ELR (cell line): ENCODE data around the gene CDK11A.
A peak's percentile ranks its signal among the peaks of the same experiment; 100 is the strongest.
"Not testable (repeated sequence)": the region's sequence is repeated elsewhere in the genome, so short reads cannot be mapped to it uniquely, and the experiment has no call there.

ENCODE experiments used
- DNase-seq: peaks from one replicate; pipeline ENCODE4 v3.0.0-alpha.2; 2015; ENCODE audit warnings: low read depth

Gene CDK11A

DNA sequence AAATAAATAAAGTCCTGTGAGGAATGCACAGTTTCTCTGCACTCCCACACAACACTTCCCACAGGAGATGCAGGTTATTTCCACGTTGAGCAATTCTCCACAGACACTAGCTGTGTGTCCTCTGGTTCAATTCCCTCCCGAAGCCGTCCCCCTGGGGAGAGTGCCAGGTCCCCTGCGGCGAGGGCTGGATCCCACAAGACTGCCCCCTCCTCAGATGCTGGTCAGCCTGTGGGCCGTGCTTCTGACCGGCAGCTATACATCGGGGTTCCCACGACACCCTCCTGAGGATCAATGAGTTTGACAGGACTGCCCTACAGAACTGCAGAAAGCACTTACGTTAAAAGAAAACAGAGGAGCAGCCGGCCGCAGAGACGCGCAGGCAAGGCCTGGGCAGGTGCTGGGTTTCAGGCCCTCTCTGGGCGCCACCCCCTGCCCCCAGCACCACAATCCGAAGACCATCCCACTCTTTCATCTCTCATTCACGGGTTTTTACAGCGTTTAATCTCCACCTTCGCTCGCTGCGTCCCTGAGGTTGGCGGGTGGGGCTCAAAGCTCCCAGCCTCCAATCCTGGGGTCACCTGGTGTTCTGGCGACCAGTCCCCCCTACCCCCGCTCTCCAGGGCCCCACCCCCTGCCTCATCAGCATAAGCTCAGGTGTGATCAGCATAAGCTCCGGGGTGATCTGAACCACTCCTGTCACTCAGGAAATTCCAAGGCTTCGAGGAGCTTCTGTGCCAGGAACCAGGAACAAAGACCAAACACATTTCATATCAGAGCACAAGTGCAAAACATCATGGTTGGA is 40.9 kb downstream of the CDK11A start:
- no peak for DNase-seq

DNA sequence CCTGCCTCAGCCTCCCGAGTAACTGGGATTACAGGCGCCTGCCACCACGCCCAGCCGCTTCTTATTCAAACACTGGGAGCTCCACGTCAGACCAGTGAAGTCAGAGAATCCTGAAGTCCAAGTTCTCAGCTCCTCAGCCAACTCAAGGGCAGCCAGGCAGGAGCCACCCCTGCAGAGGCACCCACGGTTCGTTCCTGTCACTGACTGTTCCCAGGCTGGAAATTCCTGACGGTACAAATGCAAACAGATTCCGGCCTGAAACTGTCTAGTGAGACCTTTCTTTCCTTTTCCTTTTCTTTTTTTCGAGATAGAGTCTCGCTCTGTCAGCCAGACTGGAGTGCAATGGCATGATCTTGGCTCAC is 43.3 kb downstream of the CDK11A start:
- DNase-seq = no peak

DNA sequence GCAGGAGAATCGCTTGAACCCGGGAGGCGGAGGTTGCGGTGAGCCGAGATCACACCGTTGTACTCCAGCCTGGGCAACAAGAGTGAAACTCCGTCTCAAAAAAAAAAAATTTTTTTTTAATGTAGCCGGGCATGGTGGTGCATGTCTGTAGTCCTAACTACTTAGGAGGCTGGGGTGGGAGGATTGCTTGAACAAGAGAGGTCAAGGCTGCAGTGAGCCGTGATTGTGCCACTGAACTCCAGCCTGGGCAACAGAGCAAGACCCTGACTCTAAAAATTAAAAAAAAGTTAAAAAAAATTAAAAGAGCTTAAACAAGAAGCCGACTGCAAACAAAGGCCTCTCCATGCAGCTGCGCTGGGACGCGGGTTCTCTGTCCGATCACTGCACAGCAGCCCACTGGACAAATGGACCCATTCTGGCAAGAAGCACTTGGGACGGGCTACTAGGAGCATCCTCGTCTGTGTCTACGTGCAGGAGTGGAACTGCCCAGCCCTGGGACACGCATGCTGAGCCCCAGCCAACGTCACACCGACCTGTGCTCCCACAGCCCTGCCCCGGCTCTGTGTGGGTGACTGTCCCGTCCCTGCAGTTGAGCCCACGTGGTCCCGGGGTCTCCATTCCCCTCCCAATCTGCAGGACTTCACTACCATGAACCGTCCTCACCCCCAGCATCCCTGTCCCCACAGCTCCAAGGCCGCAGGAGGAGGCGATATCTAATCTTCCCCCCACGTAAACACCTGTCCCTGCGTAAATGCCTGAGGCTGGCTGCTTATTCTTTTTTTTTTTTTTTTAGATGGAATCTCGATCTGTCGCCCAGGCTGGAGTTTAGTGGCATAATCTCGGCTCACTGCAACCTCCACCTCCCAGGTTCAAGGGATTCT is 43.9 kb downstream of the CDK11A start:
- DNase-seq = no peak

DNA sequence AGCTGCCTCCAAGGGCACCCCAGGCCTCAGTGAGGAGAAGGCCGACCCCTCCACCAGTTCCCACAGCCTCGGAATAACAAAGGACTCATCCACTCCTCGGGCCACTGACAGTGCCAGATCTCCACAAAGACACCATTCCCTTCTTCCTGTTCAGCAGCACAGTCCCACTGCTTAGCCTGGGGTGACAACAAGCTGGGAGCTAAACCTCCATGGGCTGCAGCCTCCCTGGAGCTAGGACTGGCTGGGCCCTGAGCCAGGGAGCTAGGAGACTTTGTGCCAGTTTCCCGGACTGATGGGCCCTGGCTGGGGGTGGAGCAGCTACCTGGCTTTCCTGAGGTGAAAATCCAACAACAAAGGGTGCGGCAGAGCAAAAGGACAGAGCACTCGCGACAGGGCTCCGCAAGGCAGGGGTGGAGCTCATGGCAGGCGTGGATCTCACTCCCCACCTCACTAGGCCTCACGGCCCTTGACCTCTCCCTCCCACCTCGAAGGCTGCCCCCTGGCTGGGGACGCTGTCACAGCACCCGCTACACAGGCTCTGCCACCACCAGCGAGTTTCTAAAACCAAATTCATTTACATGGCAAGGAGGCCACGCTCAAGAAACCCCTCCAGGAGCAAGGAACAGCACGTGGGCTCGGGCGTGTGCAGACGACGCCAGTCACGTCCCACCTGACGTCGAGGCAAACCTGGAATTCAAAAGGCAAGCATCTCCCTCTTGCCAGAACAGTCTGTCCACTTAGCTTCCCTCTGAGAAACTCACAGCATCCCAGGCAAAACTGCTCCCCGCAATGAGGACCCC is 45.4 kb downstream of the CDK11A start:
- DNase-seq = peak; percentile 10

GRCh38 chr1:1677718-1678580 is 46.2 kb downstream of the CDK11A start:
- no peak for DNase-seq

DNA sequence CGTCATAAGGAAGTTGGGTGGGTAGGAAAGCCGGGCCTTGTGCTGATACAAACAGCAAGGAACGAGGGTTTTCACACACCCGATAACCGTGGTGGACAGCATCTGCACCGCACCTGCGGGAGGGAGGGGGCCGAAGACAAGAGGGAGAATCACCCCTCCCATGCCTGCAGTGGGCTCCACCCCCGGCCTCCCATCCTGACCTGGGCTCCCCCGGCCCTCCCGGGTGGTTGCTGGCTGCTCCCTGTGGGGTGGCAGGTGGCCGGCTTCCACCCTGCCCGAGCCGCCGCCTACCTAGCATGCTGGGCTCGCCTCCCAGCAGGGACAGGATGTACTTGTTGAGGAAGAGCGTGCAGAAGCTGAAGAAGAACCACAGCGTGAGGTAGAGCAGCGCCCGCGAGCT is 48.1 kb downstream of the CDK11A start:
- DNase-seq = not testable (repeated sequence)

DNA sequence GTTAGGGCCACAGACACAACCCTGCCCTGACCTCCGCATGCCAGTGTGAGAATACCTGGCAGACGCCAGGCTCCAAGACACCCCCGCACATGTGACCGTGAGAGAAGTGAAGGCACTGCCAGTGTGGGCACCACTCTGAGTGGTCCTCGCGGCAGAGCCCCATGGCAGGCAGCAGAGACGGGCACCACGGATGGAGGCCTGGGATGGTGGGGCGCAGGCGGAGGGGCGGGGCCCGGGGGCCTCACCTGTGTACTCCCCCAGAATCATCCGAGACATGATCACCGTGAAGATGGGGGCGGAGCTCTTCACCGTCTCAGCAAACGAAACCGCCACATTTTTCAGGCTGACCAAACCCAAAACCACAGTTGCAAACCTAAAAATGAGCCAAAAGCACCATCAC is 48.9 kb downstream of the CDK11A start:
- not testable (repeated sequence) for DNase-seq

DNA sequence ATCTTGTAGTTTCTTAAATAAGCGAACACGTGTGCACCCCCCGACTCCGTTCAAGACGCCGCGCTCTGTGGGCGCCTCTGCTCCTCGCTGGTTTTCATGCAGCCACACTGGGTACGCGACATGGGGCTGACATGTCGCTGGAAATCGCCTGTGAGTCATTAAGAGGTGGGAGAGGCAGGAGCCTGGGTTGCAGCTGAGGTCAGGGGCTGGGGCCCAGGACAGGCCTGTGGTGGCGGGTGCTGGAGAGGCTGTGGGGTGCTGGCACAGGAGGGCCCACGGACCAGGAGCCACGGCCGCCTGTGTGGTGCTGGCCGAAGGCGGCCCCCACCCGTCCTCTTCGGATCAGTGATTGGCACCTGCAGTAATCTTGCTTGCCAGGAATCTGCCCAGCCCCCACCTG is 49.4 kb downstream of the CDK11A start:
- DNase-seq = not testable (repeated sequence)

DNA sequence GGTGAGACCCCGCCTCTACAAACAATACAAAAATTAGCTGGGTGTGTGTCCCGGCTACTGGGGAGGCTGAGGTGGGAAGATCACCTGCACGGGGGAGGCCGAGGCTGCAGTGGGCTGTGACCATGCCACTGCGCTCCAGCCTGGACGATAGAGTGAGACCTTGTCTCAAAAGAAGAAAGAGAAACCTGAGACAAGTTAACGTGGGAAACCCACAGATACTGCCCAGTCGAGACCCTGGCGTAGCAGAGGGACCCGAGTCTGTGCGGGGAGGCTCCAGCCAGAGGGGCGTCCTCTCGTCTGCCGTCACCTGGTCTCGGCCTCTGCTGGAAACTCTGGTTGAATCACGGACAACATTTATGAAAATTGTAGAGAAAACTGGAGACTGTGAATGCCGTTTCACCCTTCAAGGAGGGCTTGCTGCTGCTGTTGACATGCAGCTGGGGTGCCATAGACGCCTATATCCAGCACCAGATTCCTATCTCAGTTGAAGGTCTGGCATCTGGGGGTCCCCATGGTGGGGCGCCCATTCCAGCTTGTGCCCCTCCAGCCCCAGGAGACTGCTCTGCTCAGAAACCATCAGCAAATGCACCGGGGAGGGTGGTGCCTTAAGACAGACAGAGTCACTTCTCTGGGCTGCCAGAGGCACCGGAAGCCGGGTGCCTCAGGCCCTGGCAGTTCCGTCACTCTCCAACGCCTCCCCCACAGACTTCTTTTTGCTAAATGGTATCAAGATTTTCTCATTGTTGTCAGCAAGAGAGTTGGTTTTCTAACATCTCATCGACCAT is 51.8 kb downstream of the CDK11A start:
- no peak for DNase-seq

- no peak for DNase-seq
Measured at GRCh38 chr1:1671365-1672119, 52.6 kb downstream of the CDK11A start.

GRCh38 chr1:1670866-1671265 is 53.3 kb downstream of the CDK11A start:
- no peak for DNase-seq

DNA sequence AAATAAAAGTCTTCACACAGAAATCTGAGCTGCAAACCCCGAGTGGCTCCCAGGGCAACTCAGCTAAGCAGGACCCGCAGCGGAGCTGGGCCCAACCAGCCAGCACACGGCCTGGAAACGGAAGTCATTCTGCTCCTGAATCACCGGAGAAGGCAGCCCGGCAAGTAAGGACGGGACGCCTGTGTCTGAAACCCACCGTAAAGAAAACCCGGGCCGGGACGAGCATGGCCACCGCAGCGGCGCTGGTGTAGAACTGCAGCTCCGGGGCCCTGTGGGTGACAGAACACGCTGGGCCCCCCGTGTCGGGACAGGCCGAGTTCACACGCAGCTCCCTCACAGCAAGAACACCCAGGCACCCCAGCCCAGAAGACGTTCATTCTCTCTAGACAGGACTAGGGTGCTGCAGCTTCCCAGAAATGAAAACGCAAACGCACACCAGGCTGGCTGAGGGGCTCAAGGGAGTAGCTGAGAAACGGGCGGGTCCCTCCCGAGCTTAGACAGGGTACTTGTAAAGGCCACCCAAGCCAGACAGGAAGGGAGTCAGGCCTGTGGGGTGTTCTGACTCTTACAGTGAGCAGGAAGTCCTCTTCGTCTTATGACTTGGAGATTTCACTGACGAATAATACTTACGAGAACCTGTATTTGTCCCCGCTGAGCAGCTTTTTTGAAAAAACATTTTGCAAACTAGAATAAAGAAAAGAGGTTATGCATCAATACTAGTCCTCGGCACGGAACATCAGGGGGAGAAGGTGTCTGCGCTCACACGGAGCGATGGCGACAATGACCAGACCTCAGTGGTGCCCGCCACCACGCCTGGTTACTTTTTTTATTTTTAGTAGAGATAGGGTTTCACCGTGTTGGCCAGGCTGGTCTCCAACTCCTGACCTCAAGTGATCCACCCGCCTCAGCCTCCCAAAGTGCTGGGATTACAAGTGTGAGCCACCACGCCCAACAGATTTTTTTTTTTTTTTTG is 54.4 kb downstream of the CDK11A start:
- DNase-seq = no peak

DNA sequence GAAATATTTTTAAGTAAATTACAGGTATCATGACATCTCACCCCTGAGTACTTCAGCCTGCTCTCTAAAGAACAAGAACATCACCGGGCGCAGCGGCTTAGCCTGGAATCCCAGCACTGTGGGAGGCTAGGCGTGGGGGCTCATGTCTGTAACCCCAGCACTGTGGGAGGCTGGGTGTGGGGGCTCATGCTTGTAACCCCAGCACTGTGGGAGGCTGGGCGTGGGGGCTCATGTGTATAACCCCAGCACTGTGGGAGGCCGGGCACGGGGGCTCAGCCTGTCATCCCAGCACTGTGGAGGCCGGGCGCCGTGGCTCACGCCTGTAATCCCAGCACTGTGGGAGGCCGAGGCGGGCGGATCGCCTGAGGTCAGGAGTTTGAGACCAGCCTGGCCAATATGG is 57.6 kb downstream of the CDK11A start:
- no peak for DNase-seq

DNA sequence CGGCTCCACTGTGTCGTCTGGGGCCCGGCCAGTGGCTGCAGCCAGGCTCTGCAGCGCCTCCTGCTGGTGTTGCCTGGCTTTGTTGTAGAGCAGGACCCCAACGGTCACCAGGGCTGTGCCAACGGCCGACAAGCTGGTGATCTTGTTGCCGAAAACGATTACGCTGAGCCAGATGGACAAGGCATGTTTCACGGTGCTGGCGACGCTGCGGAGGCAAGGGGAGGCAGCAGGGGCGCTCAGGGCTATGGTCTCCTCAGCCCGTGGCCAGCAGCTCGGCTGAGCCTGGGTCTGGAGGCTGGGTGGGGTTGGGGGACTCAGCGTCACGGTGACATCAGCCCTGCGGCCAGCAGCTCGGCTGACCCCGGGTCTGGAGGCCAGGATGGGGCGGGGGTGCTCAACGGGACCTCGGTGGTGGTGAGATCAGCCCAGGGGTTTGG is 58.3 kb downstream of the CDK11A start:
- DNase-seq = no peak

- DNase-seq = no peak
Measured at GRCh38 chr1:1664941-1665814, 59.0 kb downstream of the CDK11A start.

- DNase-seq = not testable (repeated sequence)
Measured at GRCh38 chr1:1664318-1664717, 59.8 kb downstream of the CDK11A start.

DNA sequence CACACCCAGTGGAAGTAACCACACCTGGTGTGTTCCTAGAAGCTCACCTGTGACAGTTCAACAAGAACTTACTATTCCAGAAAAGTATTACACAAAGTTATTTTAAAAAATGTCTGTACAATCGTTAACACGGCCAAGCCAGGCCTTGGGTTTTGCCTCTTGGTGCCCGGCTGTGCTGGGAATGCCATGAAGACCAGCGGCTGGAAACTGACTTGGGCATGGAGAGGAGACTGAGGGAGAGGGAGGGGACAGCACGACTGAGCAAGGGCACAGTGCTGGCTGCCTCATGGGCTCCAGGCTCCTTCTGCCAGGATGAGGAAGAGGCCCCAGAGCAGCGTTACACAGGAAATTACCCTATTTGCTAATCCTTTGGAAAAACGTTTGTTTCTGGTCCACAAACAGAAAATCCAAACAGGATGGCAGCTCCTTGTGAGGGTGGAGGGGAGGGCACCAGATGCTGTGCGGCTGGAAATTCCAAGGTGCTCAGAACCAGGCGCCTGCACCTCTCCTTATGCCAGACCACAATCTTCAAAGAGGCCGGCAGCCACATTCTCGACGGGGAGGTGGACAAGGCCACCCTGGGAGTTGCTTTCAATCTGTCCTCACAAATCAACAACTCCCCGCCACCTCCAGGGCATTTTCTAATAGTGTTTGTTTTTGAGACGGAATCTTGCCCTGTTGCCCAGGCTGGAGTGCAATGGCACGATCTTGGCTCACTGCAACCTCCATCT is 61.2 kb downstream of the CDK11A start:
- DNase-seq = not testable (repeated sequence)
